Colonic mucosa (tissue), 4 donors: Measurements from ENCODE around the gene PIGB. TPM values are rescaled to one million over a fixed set of nuclear protein-coding genes. Genes with fewer than 3 reads are reported as not detected.

Experiments
- DNase-seq: peaks from one replicate; pipeline ENCODE4 v3.0.0-alpha.2; 2020
- H3K27ac ChIP-seq: fragments of 200-600 bp; one replicate; pipeline ENCODE4 v1.8.0; 2021
- H3K27me3 ChIP-seq: fragments of 200-600 bp; one replicate; pipeline ENCODE4 v1.8.0; 2021
- H3K36me3 ChIP-seq: fragments of 200-600 bp; one replicate; pipeline ENCODE4 v1.8.0; 2021
- H3K4me1 ChIP-seq: fragments of 200-600 bp; one replicate; pipeline ENCODE4 v1.8.0; 2021; ENCODE audit warnings: mild to moderate bottlenecking
- H3K4me3 ChIP-seq: fragments of 200-600 bp; one replicate; pipeline ENCODE4 v1.8.0; 2021
- H3K9ac ChIP-seq, 2 donors: one replicate each; pipeline ENCODE4 v1.7.0; 2013; ENCODE audit warnings: control low read depth in 2 of 2, low read depth in 2 of 2, low read length in 2 of 2
- H3K9me3 ChIP-seq: fragments of 200-600 bp; one replicate; pipeline ENCODE4 v1.8.0; 2021
- intact Hi-C: fragments of 100-400 bp; cut with DNase I; formaldehyde crosslinking; loops from one replicate; pipeline ENCODE4 v1.14.1; 2022
- microRNA-seq: library from miRNA; unstranded; fragments of <30 nt; microRNA quantifications from one replicate; pipeline ENCODE4, GENCODE V29; 2019
- total RNA-seq, 2 donors: library from RNA; stranded (reverse); fragmentation: NEBNext Ultra II Directional in 1 of 2; extraction: Animal tissue kit (Norgen Biotek cat#: 25700) in 1 of 2; gene quantifications; one replicate each; pipeline ENCODE4 v1.2.1, GENCODE V29; 2021
- TF ChIP-seq, protein P1 (sequence below): fragments of 200-600 bp; IDR thresholded peaks from one replicate; pipeline ENCODE4 v1.8.0; 2022; ENCODE audit warnings: antibody characterized with exemption, mild to moderate bottlenecking
- donor health status: healthy.
- donor health status: DM: no; HTN: no; CAD: no.
- donor health status: DM: no; HTN: no; CAD: no.

Gene PIGB
- total RNA-seq, 2 donors from 2014 or later: 15.0 to 15.8 TPM

DNA sequence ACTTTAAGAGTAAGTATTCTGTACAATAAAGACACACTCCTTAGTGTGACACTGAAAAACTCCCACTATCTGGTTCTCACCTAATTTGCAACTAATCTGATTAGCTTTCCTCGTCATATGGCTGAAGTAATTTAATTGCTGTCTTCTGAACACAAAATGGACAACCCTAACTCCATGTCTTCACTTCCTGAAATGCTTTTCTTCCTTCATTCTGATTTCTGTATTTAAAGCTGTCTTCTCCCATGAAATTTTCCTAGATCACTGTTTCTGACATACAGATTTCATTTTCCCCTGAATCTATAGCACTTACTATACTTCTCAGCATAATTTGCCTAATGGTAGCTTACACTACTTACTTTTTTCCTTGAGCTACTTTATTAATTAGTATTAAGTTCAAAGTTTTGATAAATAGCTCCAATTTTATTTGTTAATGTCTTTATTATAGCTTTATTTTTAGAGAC, 82.8 kb downstream of the PIGB start:
- H3K36me3 ChIP-seq: no peaks in the 10 kb centered on the region
- TF ChIP-seq, protein P1, sequence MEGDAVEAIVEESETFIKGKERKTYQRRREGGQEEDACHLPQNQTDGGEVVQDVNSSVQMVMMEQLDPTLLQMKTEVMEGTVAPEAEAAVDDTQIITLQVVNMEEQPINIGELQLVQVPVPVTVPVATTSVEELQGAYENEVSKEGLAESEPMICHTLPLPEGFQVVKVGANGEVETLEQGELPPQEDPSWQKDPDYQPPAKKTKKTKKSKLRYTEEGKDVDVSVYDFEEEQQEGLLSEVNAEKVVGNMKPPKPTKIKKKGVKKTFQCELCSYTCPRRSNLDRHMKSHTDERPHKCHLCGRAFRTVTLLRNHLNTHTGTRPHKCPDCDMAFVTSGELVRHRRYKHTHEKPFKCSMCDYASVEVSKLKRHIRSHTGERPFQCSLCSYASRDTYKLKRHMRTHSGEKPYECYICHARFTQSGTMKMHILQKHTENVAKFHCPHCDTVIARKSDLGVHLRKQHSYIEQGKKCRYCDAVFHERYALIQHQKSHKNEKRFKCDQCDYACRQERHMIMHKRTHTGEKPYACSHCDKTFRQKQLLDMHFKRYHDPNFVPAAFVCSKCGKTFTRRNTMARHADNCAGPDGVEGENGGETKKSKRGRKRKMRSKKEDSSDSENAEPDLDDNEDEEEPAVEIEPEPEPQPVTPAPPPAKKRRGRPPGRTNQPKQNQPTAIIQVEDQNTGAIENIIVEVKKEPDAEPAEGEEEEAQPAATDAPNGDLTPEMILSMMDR: no peak
- DNase-seq: no peak
- peaks cover 11% of the 10 kb centered on the region for H3K4me1 ChIP-seq
- H3K4me3 ChIP-seq: no peak overlapping the region
- H3K27ac ChIP-seq: no peak overlapping the region
- H3K27me3 ChIP-seq: no peaks in the 10 kb centered on the region
- no peak overlapping the region for H3K9ac ChIP-seq
- H3K9me3 ChIP-seq: no peaks in the 10 kb centered on the region
- intact Hi-C loops: no loop called here

DNA sequence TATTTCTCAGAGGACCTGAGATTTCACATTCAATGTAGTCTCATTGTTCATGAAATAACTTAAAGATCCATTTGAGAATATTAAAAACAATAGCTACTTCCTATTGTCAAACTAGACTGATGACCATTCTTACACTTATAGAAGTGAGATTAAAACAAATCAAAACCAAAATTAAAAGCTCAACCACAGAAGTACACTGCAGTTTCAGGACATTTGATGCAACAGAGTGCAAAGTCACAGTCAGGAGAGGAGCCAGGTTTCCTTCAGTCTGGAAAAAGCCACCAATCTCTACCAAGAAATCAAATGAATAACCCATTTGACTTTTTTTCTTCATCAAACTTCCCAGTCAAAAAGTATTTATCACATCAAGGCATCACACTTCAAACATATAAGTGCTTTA, 83.7 kb downstream of the PIGB start:
- TF ChIP-seq, protein P1: no peak
- Histone ChIP-seq H3K36me3 (no peaks in the 10 kb centered on the region), H3K27ac (no peak overlapping the region), H3K4me3 (no peak overlapping the region), H3K27me3 (no peaks in the 10 kb centered on the region), H3K9me3 (no peaks in the 10 kb centered on the region), H3K9ac (no peak overlapping the region), H3K4me1 (peaks cover 11% of the 10 kb centered on the region)
- intact Hi-C loops: no loop called here
- no peak for DNase-seq

DNA sequence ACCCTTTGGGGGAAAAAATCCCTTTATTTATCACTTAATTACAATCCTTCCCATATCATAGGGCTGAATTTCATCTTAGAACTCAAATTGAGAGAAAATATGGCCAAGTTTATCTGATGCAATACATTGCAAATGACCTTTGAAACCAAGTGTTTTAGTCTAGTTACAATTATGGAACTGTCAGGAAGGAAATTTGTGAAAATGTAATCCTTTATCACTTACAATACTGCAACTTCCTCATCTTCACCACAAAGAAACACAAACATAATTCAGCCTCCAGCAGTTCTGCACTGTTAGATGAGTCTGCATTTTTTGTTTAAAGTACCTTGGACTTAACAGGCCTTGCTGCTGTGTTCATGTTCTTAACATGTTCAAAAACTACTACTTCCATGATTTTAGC, 84.5 kb downstream of the PIGB start:
- no peak overlapping the region for H3K9ac ChIP-seq

More for the DNA sequence above, 84.5 kb downstream of the PIGB start:
- no peaks in the 10 kb centered on the region for H3K27me3 ChIP-seq
- TF ChIP-seq, protein P1: no peak
- no peaks in the 10 kb centered on the region for H3K9me3 ChIP-seq
- no peak overlapping the region for H3K4me3 ChIP-seq
- H3K27ac ChIP-seq: peak overlapping the region; percentile 6
- H3K4me1 ChIP-seq: peaks cover 11% of the 10 kb centered on the region
- DNase-seq: no peak
- H3K36me3 ChIP-seq: no peaks in the 10 kb centered on the region
- intact Hi-C loops: no loop called here

Small RNA genes within 50 kb of the gene (microRNA-seq; reads per million reads assigned to microRNA genes)
- gene MIR628: 120 reads per million, percentile 55 among the genes with 10 or more reads in this experiment

Other genes starting within 250 kb of the PIGB start
- gene RSL24D1, start 122.3 kb upstream of the PIGB start, total RNA-seq: 10 to 100 TPM; 42.3 to 52.4 TPM
- gene RAB27A, start 29.4 kb upstream of the PIGB start, total RNA-seq: 10 to 100 TPM; 46.0 to 69.6 TPM
- gene PIGBOS1, start 99 bp upstream of the PIGB start, total RNA-seq: 10 to 100 TPM; 11.8 to 13.0 TPM
- gene CCPG1, start 89.1 kb downstream of the PIGB start, total RNA-seq: 10 to 100 TPM; 57.9 to 71.7 TPM
- gene PIERCE2, start 89.3 kb downstream of the PIGB start, total RNA-seq: 10 to 100 TPM in 1 of 2 donors, 1 to 10 TPM in 1; 5.8 to 11.4 TPM
- gene DNAAF4, start 189.0 kb downstream of the PIGB start, total RNA-seq: under 1 TPM; 0.24 to 0.42 TPM